K562 (cell line): Measurements from ENCODE around the gene ZNF574. TPM values are rescaled to one million over a fixed set of nuclear protein-coding genes. Genes with fewer than 3 reads are reported as not detected.
A peak's percentile ranks its signal among the peaks of the same experiment; 100 is the strongest.

ENCODE experiments used
- GATA2 ChIP-seq: sonication (generic); formaldehyde crosslinking; IDR thresholded peaks from 2 replicates; pipeline ENCODE4 v1.4.0; 2020; ENCODE audit warnings: mild to moderate bottlenecking, missing genetic modification reagents
- HOXB6 ChIP-seq: fragments of 250-450 bp; sonication (Bioruptor Pico); IDR thresholded peaks from 2 replicates; pipeline ENCODE4 v1.5.1; 2022; ENCODE audit warnings: mild to moderate bottlenecking, borderline replicate concordance
- HSF4 ChIP-seq: fragments of 250-450 bp; sonication (Bioruptor Pico); IDR thresholded peaks from 2 replicates; pipeline ENCODE4 v2.1.2; 2022; ENCODE audit warnings: mild to moderate bottlenecking, moderate library complexity, borderline replicate concordance
- L3MBTL2 ChIP-seq: fragments of 450-650 bp; IDR thresholded peaks from 2 replicates; pipeline ENCODE4 v1.6.1; 2016; ENCODE audit warnings: mild to moderate bottlenecking, moderate library complexity
- MCM3 ChIP-seq: fragments of 450-650 bp; IDR thresholded peaks from 2 replicates; pipeline ENCODE4 v1.6.1; 2016
- MECOM ChIP-seq: fragments of 250-450 bp; sonication (Bioruptor Pico); IDR thresholded peaks from 2 replicates; pipeline ENCODE4 v1.8.0; 2022; ENCODE audit warnings: inconsistent platforms
- MYBL2 ChIP-seq, 2 experiments: fragments of 450-650 bp in 1 of 2; sonication (generic) in 1 of 2; formaldehyde crosslinking in 1 of 2; IDR thresholded peaks; 2 replicates each; pipeline versions ENCODE4 v1.6.1 to v1.8.1; 2017 to 2022; ENCODE audit warnings: borderline replicate concordance in 1 of 2, inconsistent platforms in 1 of 2, low read depth in 1 of 2, mild to moderate bottlenecking in 1 of 2, missing genetic modification reagents in 1 of 2, moderate library complexity in 1 of 2
- NR4A1 ChIP-seq, 2 experiments: fragments of 250-450 bp in 1 of 2; fragments of 450-650 bp in 1 of 2; sonication (Bioruptor Pico) in 1 of 2; IDR thresholded peaks; 2 replicates each; pipeline versions ENCODE4 v1.4.0 to v1.6.1; 2016 to 2020; ENCODE audit warnings: mild to moderate bottlenecking in 2 of 2, missing compliant biosample characterization in 1 of 2, missing genetic modification characterization in 1 of 2, moderate library complexity in 1 of 2
- POLR2AphosphoS2 ChIP-seq: IDR thresholded peaks from 2 replicates; pipeline ENCODE4 v1.6.1; 2012; ENCODE audit warnings: low read length, improper control_type of control experiment
- POU5F1 ChIP-seq: fragments of 150-350 bp; IDR thresholded peaks from 2 replicates; pipeline ENCODE4 v1.6.1; 2014; ENCODE audit warnings: borderline replicate concordance, low read length, low read depth, mild to moderate bottlenecking; ENCODE audit not compliant: partially characterized antibody
- SUPT5H ChIP-seq: fragments of 450-650 bp; IDR thresholded peaks from 2 replicates; pipeline ENCODE4 v1.6.1; 2016
- YBX1 ChIP-seq: fragments of 450-650 bp; IDR thresholded peaks from 2 replicates; pipeline ENCODE4 v1.7.1; 2016; ENCODE audit warnings: mild to moderate bottlenecking
- ZBTB17 ChIP-seq: fragments of 450-650 bp; formaldehyde crosslinking; IDR thresholded peaks from 2 replicates; pipeline ENCODE4 v1.4.0; 2020; ENCODE audit warnings: mild to moderate bottlenecking
- ZNF12 ChIP-seq: sonication (generic); formaldehyde crosslinking; IDR thresholded peaks from 2 replicates; pipeline ENCODE4 v1.4.0; 2020; ENCODE audit warnings: mild to moderate bottlenecking, missing genetic modification reagents
- ZNF79 ChIP-seq: fragments of 250-450 bp; sonication (Bioruptor Pico); IDR thresholded peaks from 2 replicates; pipeline ENCODE4 v1.4.0; 2020; ENCODE audit warnings: low read depth, mild to moderate bottlenecking, moderate library complexity
- polyA plus RNA-seq, 8 experiments: library from polyadenylated mRNA; depleted of rRNA in 4 of 8; stranded (reverse) in 5 of 8; unstranded in 3 of 8; fragments of >200 nt; fragmentation: Nextera tagmentation in 2 of 8; fragmentation: Illumina TruSeq in 1 of 8; extraction: Ambion mirVana in 2 of 8; extraction: Trizol in 1 of 8; gene quantifications; 2 replicates each; pipeline versions ENCODE4 v1.2.1 to v1.2.3, GENCODE V29; 2011 to 2014; ENCODE audit warnings: inconsistent platforms in 1 of 8, missing spikeins in 1 of 8
- total RNA-seq, 7 experiments: library from RNA; depleted of rRNA in 6 of 7; stranded (reverse); fragments of >200 nt in 6 of 7; fragmentation: Illumina TruSeq in 2 of 7; extraction: Trizol in 2 of 7; gene quantifications; 2 replicates each; pipeline versions ENCODE4 v1.2.1 to v1.2.3, GENCODE V29; 2011 to 2021; ENCODE audit warnings: low replicate concordance in 1 of 7
- TF ChIP-seq, protein P1 (sequence below): sonication (generic); formaldehyde crosslinking; IDR thresholded peaks from 2 replicates; pipeline ENCODE4 v1.8.0; 2022; ENCODE audit warnings: mild to moderate bottlenecking, missing genetic modification reagents
- TF ChIP-seq, protein P2 (sequence below): fragments of 450-650 bp; formaldehyde crosslinking; IDR thresholded peaks from 2 replicates; pipeline ENCODE4 v1.4.0; 2022; ENCODE audit warnings: missing genetic modification characterization
- TF ChIP-seq, protein P3 (sequence below): sonication (generic); formaldehyde crosslinking; IDR thresholded peaks from 2 replicates; pipeline ENCODE4 v1.9.0; 2022; ENCODE audit warnings: mild to moderate bottlenecking, missing genetic modification reagents
- TF ChIP-seq, protein P4 (sequence below), 2 experiments: IDR thresholded peaks; 2 replicates each; pipeline ENCODE4 v1.6.1; 2011; ENCODE audit warnings: borderline replicate concordance in 1 of 2, control low read depth in 1 of 2, low read depth in 1 of 2, low read length in 1 of 2, mild to moderate bottlenecking in 1 of 2, mixed read lengths in 1 of 2, moderate library complexity in 1 of 2; ENCODE audit not compliant: insufficient read depth in 1 of 2, insufficient read length in 1 of 2, poor library complexity in 1 of 2, severe bottlenecking in 1 of 2; ENCODE audit errors: extremely low read depth in 1 of 2
- TF ChIP-seq, protein P5 (sequence below), 2 experiments: fragments of 450-650 bp; IDR thresholded peaks; 2 replicates each; pipeline ENCODE4 v1.6.1; 2016
- TF ChIP-seq, protein P6 (sequence below), 2 experiments: fragments of 450-650 bp; conservative IDR thresholded peaks; 2 replicates each; pipeline ENCODE4 v1.6.1; 2017; ENCODE audit warnings: mild to moderate bottlenecking in 2 of 2, moderate library complexity in 2 of 2

The ZNF574 gene
- total and polyA plus RNA-seq, 9 of the 15 experiments (the other 6 are each of a cell fraction or from before 2014, with no cell fraction given) = 0.24 to 20.7 (median 8.4) TPM

DNA sequence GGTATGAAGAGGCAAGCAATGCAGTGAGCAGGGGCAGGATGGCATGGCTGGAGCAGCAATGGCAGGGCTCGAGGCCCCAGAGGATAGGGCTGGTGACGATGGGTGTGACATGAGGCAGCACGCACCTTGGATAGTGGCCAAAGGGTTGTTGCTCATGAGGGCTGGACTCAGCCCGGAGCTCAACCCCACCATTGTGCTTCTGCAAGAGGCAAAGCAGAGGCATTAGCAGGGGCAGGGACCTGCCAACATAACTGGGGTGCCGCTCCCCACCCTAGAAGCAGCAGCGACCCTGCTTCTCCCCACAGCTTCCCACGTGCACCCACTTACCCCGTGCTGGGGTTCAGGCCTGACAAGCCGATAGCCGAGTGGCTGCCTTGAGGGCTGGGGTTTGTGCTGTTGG, 15.8 kb downstream of the ZNF574 start (continued):
- TF ChIP-seq MYBL2 (IDR thresholded peaks at IDR 0.05; ENCODE audit: low read depth) (no peak), MYBL2 (CRISPR knock-in tag; IDR thresholded peaks at IDR 0.05; ENCODE audit: borderline replicate concordance) (no peak), ZNF79 (no peak), POU5F1 (no peak), HSF4 (CRISPR knock-in tag) (no peak), SUPT5H (no peak), POLR2AphosphoS2 (no peak), MCM3 (no peak), MECOM (no peak), GATA2 (CRISPR knock-in tag) (no peak), ZNF12 (no peak), L3MBTL2 (peak; percentile 85), NR4A1 (CRISPR knock-in tag; IDR thresholded peaks at IDR 0.05) (0 out of 2 replicates have a peak, but pooled peaks have one; percentile 36), NR4A1 (tag; IDR thresholded peaks at IDR 0.05) (no peak), ZBTB17 (CRISPR knock-in tag) (peak; percentile 97), YBX1 (no peak), HOXB6 (CRISPR knock-in tag) (no peak)
- TF ChIP-seq, protein P1, sequence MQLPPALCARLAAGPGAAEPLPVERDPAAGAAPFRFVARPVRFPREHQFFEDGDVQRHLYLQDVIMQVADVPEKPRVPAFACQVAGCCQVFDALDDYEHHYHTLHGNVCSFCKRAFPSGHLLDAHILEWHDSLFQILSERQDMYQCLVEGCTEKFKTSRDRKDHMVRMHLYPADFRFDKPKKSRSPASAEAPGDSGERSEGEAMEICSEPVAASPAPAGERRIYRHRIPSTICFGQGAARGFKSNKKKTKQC (CRISPR knock-in tag) = no peak
- TF ChIP-seq, protein P2, sequence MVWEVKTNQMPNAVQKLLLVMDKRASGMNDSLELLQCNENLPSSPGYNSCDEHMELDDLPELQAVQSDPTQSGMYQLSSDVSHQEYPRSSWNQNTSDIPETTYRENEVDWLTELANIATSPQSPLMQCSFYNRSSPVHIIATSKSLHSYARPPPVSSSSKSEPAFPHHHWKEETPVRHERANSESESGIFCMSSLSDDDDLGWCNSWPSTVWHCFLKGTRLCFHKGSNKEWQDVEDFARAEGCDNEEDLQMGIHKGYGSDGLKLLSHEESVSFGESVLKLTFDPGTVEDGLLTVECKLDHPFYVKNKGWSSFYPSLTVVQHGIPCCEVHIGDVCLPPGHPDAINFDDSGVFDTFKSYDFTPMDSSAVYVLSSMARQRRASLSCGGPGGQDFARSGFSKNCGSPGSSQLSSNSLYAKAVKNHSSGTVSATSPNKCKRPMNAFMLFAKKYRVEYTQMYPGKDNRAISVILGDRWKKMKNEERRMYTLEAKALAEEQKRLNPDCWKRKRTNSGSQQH = no peak
- TF ChIP-seq, protein P3, sequence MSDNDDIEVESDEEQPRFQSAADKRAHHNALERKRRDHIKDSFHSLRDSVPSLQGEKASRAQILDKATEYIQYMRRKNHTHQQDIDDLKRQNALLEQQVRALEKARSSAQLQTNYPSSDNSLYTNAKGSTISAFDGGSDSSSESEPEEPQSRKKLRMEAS (CRISPR knock-in tag) = peak; percentile 75
- TF ChIP-seq, protein P4, sequence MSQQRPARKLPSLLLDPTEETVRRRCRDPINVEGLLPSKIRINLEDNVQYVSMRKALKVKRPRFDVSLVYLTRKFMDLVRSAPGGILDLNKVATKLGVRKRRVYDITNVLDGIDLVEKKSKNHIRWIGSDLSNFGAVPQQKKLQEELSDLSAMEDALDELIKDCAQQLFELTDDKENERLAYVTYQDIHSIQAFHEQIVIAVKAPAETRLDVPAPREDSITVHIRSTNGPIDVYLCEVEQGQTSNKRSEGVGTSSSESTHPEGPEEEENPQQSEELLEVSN (IDR thresholded peaks at IDR 0.05; ENCODE audit: borderline replicate concordance in 1 of 2, extremely low read depth in 1 of 2, insufficient read depth in 1 of 2, insufficient read length in 1 of 2, low read depth in 1 of 2, low read length in 1 of 2, poor library complexity in 1 of 2, severe bottlenecking in 1 of 2) = peak; percentile 33 to 58
- TF ChIP-seq, protein P5, sequence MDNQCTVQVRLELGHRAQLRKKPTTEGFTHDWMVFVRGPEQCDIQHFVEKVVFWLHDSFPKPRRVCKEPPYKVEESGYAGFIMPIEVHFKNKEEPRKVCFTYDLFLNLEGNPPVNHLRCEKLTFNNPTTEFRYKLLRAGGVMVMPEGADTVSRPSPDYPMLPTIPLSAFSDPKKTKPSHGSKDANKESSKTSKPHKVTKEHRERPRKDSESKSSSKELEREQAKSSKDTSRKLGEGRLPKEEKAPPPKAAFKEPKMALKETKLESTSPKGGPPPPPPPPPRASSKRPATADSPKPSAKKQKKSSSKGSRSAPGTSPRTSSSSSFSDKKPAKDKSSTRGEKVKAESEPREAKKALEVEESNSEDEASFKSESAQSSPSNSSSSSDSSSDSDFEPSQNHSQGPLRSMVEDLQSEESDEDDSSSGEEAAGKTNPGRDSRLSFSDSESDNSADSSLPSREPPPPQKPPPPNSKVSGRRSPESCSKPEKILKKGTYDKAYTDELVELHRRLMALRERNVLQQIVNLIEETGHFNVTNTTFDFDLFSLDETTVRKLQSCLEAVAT (IDR thresholded peaks at IDR 0.05) = peak in 1 of 2 experiments; percentile 77; a peak in 2 of 4 replicates
- TF ChIP-seq, protein P6, sequence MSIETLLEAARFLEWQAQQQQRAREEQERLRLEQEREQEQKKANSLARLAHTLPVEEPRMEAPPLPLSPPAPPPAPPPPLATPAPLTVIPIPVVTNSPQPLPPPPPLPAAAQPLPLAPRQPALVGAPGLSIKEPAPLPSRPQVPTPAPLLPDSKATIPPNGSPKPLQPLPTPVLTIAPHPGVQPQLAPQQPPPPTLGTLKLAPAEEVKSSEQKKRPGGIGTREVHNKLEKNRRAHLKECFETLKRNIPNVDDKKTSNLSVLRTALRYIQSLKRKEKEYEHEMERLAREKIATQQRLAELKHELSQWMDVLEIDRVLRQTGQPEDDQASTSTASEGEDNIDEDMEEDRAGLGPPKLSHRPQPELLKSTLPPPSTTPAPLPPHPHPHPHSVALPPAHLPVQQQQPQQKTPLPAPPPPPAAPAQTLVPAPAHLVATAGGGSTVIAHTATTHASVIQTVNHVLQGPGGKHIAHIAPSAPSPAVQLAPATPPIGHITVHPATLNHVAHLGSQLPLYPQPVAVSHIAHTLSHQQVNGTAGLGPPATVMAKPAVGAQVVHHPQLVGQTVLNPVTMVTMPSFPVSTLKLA (conservative IDR thresholded peaks at IDR 0.05) = peak in 1 of 2 experiments; percentile 38; a peak in 1 of 4 replicates
